Measurements from ENCODE around the gene HK1. TPM values are rescaled to one million over a fixed set of nuclear protein-coding genes. Genes with fewer than 3 reads are reported as not detected.
A peak's percentile ranks its signal among the peaks of the same experiment; 100 is the strongest.

The HK1 gene
- total and polyA plus RNA-seq, 2 donors (not counting 1 experiment from before 2014, with no cell fraction given), result 24.7 to 40.8 TPM

GRCh38 chr10:69327463-69328379, 49.4 kb downstream of the HK1 start:
- peaks cover 19 to 20% of the 10 kb centered on the region in 2 donors for H3K4me1 ChIP-seq (ENCODE audit: control insufficient read depth in 2 of 2, insufficient read depth in 2 of 2, low read length in 2 of 2)
- Mint-ChIP-seq H3K27me3 (no peaks in the 10 kb centered on the region), H3K4me1 (peaks cover 37% of the 10 kb centered on the region), H3K4me3 (peak overlapping the region; percentile 82), H3K27ac (peak overlapping the region; percentile 83), H3K9me3 (ENCODE audit: insufficient read depth) (no peaks in the 10 kb centered on the region)
- ATAC-seq (ENCODE audit: low read depth) (peak; percentile 99), DNase-seq (peak; percentile 72)
- intact Hi-C loops (cut with micrococcal nuclease), result loop anchor here (1.0 kb wide), 1 partner anchor 9 kb away; no protein-coding TSS in a partner anchor
- H3K4me2 ChIP-seq (replicated peaks; ENCODE audit: low read depth, low read length, poor library complexity, severe bottlenecking), result peak overlapping the region; percentile 81
- H3K27ac ChIP-seq (ENCODE audit: low read length in 2 of 2), result peak overlapping the region; percentile 38 to 78
- ChIA-PET CTCF (interaction anchor here (1.0 to 1.8 kb wide), 6 partner anchors 9 to 90 kb away, joined by 3 to 8 read pairs (median 4); no protein-coding TSS in a partner anchor), POLR2A (interaction anchor here (0.7 to 2.8 kb wide), 2 partner anchors 9 to 34 kb away, joined by 6 to 15 read pairs; no protein-coding TSS in a partner anchor)
- no peak for TF ChIP-seq CTCF (IDR thresholded peaks at IDR 0.05)
- TF ChIP-seq EZH2 (IDR thresholded peaks at IDR 0.05; ENCODE audit: borderline replicate concordance, insufficient read depth, low read depth, low read length, poor library complexity, severe bottlenecking), result no peak
- peak overlapping the region in 3 of 5 experiments; percentile 28 to 52 (median 47) for H3K4me3 ChIP-seq (ENCODE audit: control extremely low read depth in 1 of 5, extremely low read depth in 1 of 5, insufficient read depth in 1 of 5, low read depth in 2 of 5, low read length in 4 of 5)
- peaks cover 0 to 9% of the 10 kb centered on the region in 2 experiments for H3K36me3 ChIP-seq (replicated peaks in 1 of 2; ENCODE audit: control extremely low read depth in 1 of 2, control insufficient read depth in 1 of 2, extremely low read depth in 1 of 2, insufficient read depth in 2 of 2, low read length in 1 of 2)
- peak overlapping the region; percentile 84 for H2AFZ ChIP-seq (ENCODE audit: insufficient read depth, low read depth, low read length, poor library complexity, severe bottlenecking)
- WGBS (ENCODE audit: insufficient coverage), result 22% methylated on average over 18 of the region's 23 CpGs
- peaks cover 17% of the 10 kb centered on the region for H4K20me1 ChIP-seq (ENCODE audit: control insufficient read depth, insufficient read depth, low read length, poor library complexity, severe bottlenecking)
- no peaks in the 10 kb centered on the region for H3K9me3 ChIP-seq (ENCODE audit: control extremely low read depth in 1 of 3, control insufficient read depth in 2 of 3, insufficient read depth in 1 of 3, low read length in 2 of 3)
- H3K9ac ChIP-seq (ENCODE audit: low read length), result peak overlapping the region; percentile 57
- peaks cover 100% of the 10 kb centered on the region for H3K79me2 ChIP-seq (ENCODE audit: control insufficient read depth, insufficient read depth, low read length)
- H3K27me3 ChIP-seq (replicated peaks in 1 of 4; ENCODE audit: control extremely low read depth in 1 of 4, control insufficient read depth in 3 of 4, insufficient read depth in 4 of 4, low read length in 3 of 4), result no peaks in the 10 kb centered on the region
